ENCODE measurements around the gene ZDHHC7.

- TF ChIP-seq CTCF (IDR thresholded peaks at IDR 0.05; ENCODE audit: low read depth, low read length) (no peak), EZH2phosphoT487 (IDR thresholded peaks at IDR 0.05; ENCODE audit: low read depth) (no peak)
Measured at GRCh38 chr16:84941921-84942320, 69.4 kb downstream of the ZDHHC7 start.
